Endothelial cell of umbilical vein (primary cell): ENCODE results near the gene CTBP2. TPM values are rescaled to one million over a fixed set of nuclear protein-coding genes. Genes with fewer than 3 reads are reported as not detected.

Source experiments
- BruUV-seq: library from RNA; stranded (reverse); fragments of 400-500 nt; replicated peaks from 2 replicates; lab custom pipeline; 2021; lab: Mats Ljungman, UMichigan
- CTCF ChIA-PET: fragments of 300-600, 350-600 bp; sonication (Branson Sonifier 250); formaldehyde crosslinking; loops from one replicate; lab custom pipeline; 2021; ENCODE audit warnings: antibody characterized with exemption, inconsistent platforms; lab: Charles Lee
- POLR2A ChIA-PET: fragments of 300-600, 350-600 bp; sonication (Branson Sonifier 250); formaldehyde crosslinking; loops from one replicate; lab custom pipeline; 2021; ENCODE audit warnings: antibody characterized with exemption, inconsistent platforms; lab: Charles Lee
- DNase-seq: peaks from one replicate; pipeline ENCODE4 v3.0.0-alpha.2; 2011; ENCODE audit warnings: low read depth, low spot score
- FAIRE-seq: peaks from 2 replicates; lab custom pipeline; 2011; peaks lifted over from hg19 to GRCh38; lab: Jason Lieb, UNC
- H2AFZ ChIP-seq: 2 replicates; pipeline ENCODE4 v1.6.0; 2012; ENCODE audit warnings: low read depth, low read length, control low read depth, inconsistent platforms
- H3K27ac ChIP-seq: 2 replicates; pipeline ENCODE4 v1.5.1; 2011; ENCODE audit warnings: low read depth, mild to moderate bottlenecking, control low read depth, low read length, moderate library complexity; ENCODE audit not compliant: insufficient read depth
- H3K27me3 ChIP-seq, 2 experiments: 2 replicates each; pipeline versions ENCODE4 v1.6.0 to v1.6.1; 2011; ENCODE audit warnings: low read length in 2 of 2, mixed read lengths in 1 of 2; ENCODE audit not compliant: control insufficient read depth in 2 of 2, insufficient read depth in 2 of 2
- H3K36me3 ChIP-seq, 2 experiments: 2 replicates in 1 of 2; 3 replicates in 1 of 2; pipeline ENCODE4 v1.5.1; 2011; ENCODE audit warnings: low read length in 2 of 2, mild to moderate bottlenecking in 1 of 2, moderate library complexity in 1 of 2; ENCODE audit not compliant: control insufficient read depth in 2 of 2, insufficient read depth in 2 of 2; ENCODE audit errors: extremely low read depth in 1 of 2
- H3K4me1 ChIP-seq: 3 replicates; pipeline ENCODE4 v1.5.1; 2011; ENCODE audit warnings: mild to moderate bottlenecking, low read length; ENCODE audit not compliant: control insufficient read depth, insufficient read depth; ENCODE audit errors: extremely low read depth
- H3K4me2 ChIP-seq: 2 replicates; pipeline ENCODE4 v1.6.1; 2011; ENCODE audit warnings: low read length, control low read depth, mixed read lengths; ENCODE audit not compliant: insufficient read depth
- H3K4me3 ChIP-seq, 3 experiments: fragments of 200-600 bp in 1 of 3; sonication (generic), shearing (Covaris generic) in 1 of 3; replicated peaks in 1 of 3; 2 replicates each; pipeline ENCODE4 v1.5.1; 2011 to 2016; ENCODE audit warnings: control low read depth in 3 of 3, low read length in 3 of 3, mild to moderate bottlenecking in 2 of 3, inconsistent platforms in 1 of 3, low read depth in 1 of 3, moderate library complexity in 1 of 3; ENCODE audit not compliant: insufficient read depth in 1 of 3
- H3K79me2 ChIP-seq: 2 replicates; pipeline ENCODE4 v1.6.0; 2012; ENCODE audit warnings: low read length, inconsistent platforms; ENCODE audit not compliant: control insufficient read depth, insufficient read depth
- H3K9ac ChIP-seq: replicated peaks from 2 replicates; pipeline ENCODE3; 2011; ENCODE audit warnings: low read length, control low read depth; ENCODE audit not compliant: insufficient read depth; ENCODE audit errors: extremely low read depth
- H3K9me1 ChIP-seq: replicated peaks from 3 replicates; pipeline ENCODE4 v1.6.0; 2011; ENCODE audit warnings: mild to moderate bottlenecking, low read length; ENCODE audit not compliant: control insufficient read depth, insufficient read depth; ENCODE audit errors: extremely low read depth
- H3K9me3 ChIP-seq: replicated peaks from 2 replicates; pipeline ENCODE4 v1.5.1; 2012; ENCODE audit warnings: low read length, inconsistent platforms; ENCODE audit not compliant: control insufficient read depth, insufficient read depth
- H4K20me1 ChIP-seq: replicated peaks from 2 replicates; pipeline ENCODE3; 2011; ENCODE audit warnings: mild to moderate bottlenecking, low read length; ENCODE audit not compliant: control insufficient read depth, insufficient read depth; ENCODE audit errors: extremely low read depth
- CTCF ChIP-seq, 2 donors: IDR thresholded peaks; 1 replicate in 1 of 2; 2 replicates in 1 of 2; pipeline ENCODE4 v1.5.1; 2011; ENCODE audit warnings: low read length in 2 of 2, mild to moderate bottlenecking in 2 of 2, moderate library complexity in 2 of 2, control low read depth in 1 of 2, inconsistent platforms in 1 of 2, low read depth in 1 of 2; ENCODE audit not compliant: insufficient read depth in 1 of 2; ENCODE audit errors: extremely low read depth in 1 of 2
- EZH2 ChIP-seq: IDR thresholded peaks from 2 replicates; pipeline ENCODE4 v1.6.1; 2012; ENCODE audit warnings: borderline replicate concordance, low read depth, mild to moderate bottlenecking, moderate library complexity, low read length, inconsistent platforms; ENCODE audit not compliant: severe bottlenecking
- FOS ChIP-seq: IDR thresholded peaks from 2 replicates; pipeline ENCODE4 v1.6.1; 2011; ENCODE audit warnings: mild to moderate bottlenecking, low read length, moderate library complexity, borderline replicate concordance; ENCODE audit not compliant: insufficient read depth
- GATA2 ChIP-seq: IDR thresholded peaks from 2 replicates; pipeline ENCODE4 v1.7.0; 2011; ENCODE audit warnings: low read depth, mild to moderate bottlenecking, moderate library complexity, mixed read lengths, low read length; ENCODE audit not compliant: insufficient read length, insufficient read depth
- JUN ChIP-seq: IDR thresholded peaks from 2 replicates; pipeline ENCODE4 v1.6.1; 2011; ENCODE audit warnings: borderline replicate concordance, low read depth; ENCODE audit not compliant: insufficient read length, insufficient read depth
- MAX ChIP-seq: IDR thresholded peaks from 2 replicates; pipeline ENCODE4 v1.6.1; 2011; ENCODE audit not compliant: insufficient read depth, insufficient read length
- MYC ChIP-seq: IDR thresholded peaks from one replicate; pipeline ENCODE4 v1.6.1; 2011; ENCODE audit warnings: mild to moderate bottlenecking, low read depth, low read length
- POLR2A ChIP-seq: IDR thresholded peaks from 2 replicates; pipeline ENCODE4 v1.6.1; 2012; ENCODE audit warnings: low read depth, mild to moderate bottlenecking, control low read depth, low read length
- POLR2AphosphoS5 ChIP-seq: IDR thresholded peaks from 2 replicates; pipeline ENCODE4 v1.6.1; 2012; ENCODE audit warnings: low read depth, mild to moderate bottlenecking, control low read depth, low read length, moderate library complexity; ENCODE audit not compliant: insufficient read depth
- dilution Hi-C: fragments of 300-500 bp; cut with MboI; formaldehyde crosslinking; loops from one replicate; pipeline ENCODE4 v1.15.0; 2019; ENCODE audit warnings: low sequenced_read_pairs; ENCODE audit not compliant: extremely low pct_ligation_motif_present
- intact Hi-C: fragments of 100-400 bp; cut with micrococcal nuclease; formaldehyde crosslinking; loops from one replicate; pipeline ENCODE4 v1.10.0; 2022
- polyA plus RNA-seq, 4 experiments: library from polyadenylated mRNA; depleted of rRNA in 3 of 4; stranded (reverse) in 3 of 4; unstranded in 1 of 4; fragments of >200 nt; gene quantifications; 2 replicates each; pipeline versions ENCODE4 v1.2.1 to v1.2.3, GENCODE V29; 2011 to 2012; ENCODE audit warnings: missing spikeins in 1 of 4
- total RNA-seq: library from RNA; stranded (reverse); gene quantifications from 2 replicates; pipeline ENCODE4 v1.2.3, GENCODE V29; 2021

Gene CTBP2
- total and polyA plus RNA-seq, 2 donors (not counting 3 experiments of a cell fraction or from before 2014, with no cell fraction given): 118 to 128 TPM

- dilution Hi-C loops (no loop called here), intact Hi-C loops (no loop called here)
- TF ChIP-seq POLR2A (no peak), EZH2 (no peak), JUN (no peak), CTCF (IDR thresholded peaks at IDR 0.05; ENCODE audit: extremely low read depth in 1 of 2, insufficient read depth in 1 of 2, low read depth in 1 of 2, low read length in 2 of 2) (no peak), FOS (no peak), POLR2AphosphoS5 (no peak), MAX (no peak), GATA2 (no peak), MYC (no peak)
- CTCF ChIA-PET: no interaction called here
- H3K4me1 ChIP-seq: no peaks in the 10 kb centered on the region
- peaks cover 10% of the 10 kb centered on the region for H4K20me1 ChIP-seq
- no peaks in the 10 kb centered on the region for H3K9me3 ChIP-seq
- BruUV-seq: no TSS peak
- no peak overlapping the region for H3K4me3 ChIP-seq
- no peaks in the 10 kb centered on the region for H3K27me3 ChIP-seq
- DNase-seq: no peak
- no peaks in the 10 kb centered on the region for H3K9me1 ChIP-seq
- peaks cover 100% of the 10 kb centered on the region for H3K79me2 ChIP-seq
- peaks cover 0 to 8% of the 10 kb centered on the region in 2 experiments for H3K36me3 ChIP-seq
- FAIRE-seq: no peak
- POLR2A ChIA-PET: no interaction called here
- no peak overlapping the region for H3K9ac ChIP-seq
- no peak overlapping the region for H2AFZ ChIP-seq
- H3K27ac ChIP-seq: no peak overlapping the region
- H3K4me2 ChIP-seq: no peak overlapping the region
These were observed 40.2 kb downstream of the CTBP2 start for GRCh38 chr10:125120053-125120710.
